Gastrocnemius medialis (tissue), 4 donors: ENCODE data around the gene MRM2.

Source experiments
- CTCF ChIP-seq, 5 experiments: fragments of 450-650 bp in 3 of 5; fragments of 200-600 bp in 2 of 5; sonication (generic) in 2 of 5; IDR thresholded peaks in 4 of 5; conservative IDR thresholded peaks in 1 of 5; 1 replicate in 4 of 5; 2 replicates in 1 of 5; pipeline ENCODE4 v1.5.1; 2016 to 2019; ENCODE audit warnings: antibody characterized with exemption in 5 of 5, mild to moderate bottlenecking in 3 of 5, moderate library complexity in 3 of 5
- POLR2A ChIP-seq, 2 donors: fragments of 450-650 bp; IDR thresholded peaks; one replicate each; pipeline ENCODE4 v1.6.1; 2017; ENCODE audit warnings: antibody characterized with exemption in 2 of 2, mild to moderate bottlenecking in 2 of 2, moderate library complexity in 2 of 2

GRCh38 chr7:2225830-2226229 lies 16.2 kb downstream of the MRM2 start:
- TF ChIP-seq POLR2A (IDR thresholded peaks at IDR 0.05): no peak
- TF ChIP-seq CTCF (IDR thresholded peaks at IDR 0.05 in 4 of 5, conservative IDR thresholded peaks at IDR 0.05 in 1 of 5): no peak
